ENCODE results near the gene AOPEP. TPM values are rescaled to one million over a fixed set of nuclear protein-coding genes. Genes with fewer than 3 reads are reported as not detected.

Gene AOPEP
- total and polyA plus RNA-seq, 2 of the 13 experiments (the other 11 are each of a cell fraction or from before 2014, with no cell fraction given): 22.2 to 41.6 TPM

- ATAC-seq (peak; percentile 16), FAIRE-seq (no peak), DNase-seq (ENCODE audit: low spot score) (no peak)
- H3K4me3 ChIP-seq (replicated peaks in 1 of 3; ENCODE audit: insufficient read depth in 1 of 3, low read depth in 2 of 3, low read length in 3 of 3): no peak overlapping the region
- in situ Hi-C loops (cut with HindIII; ENCODE audit: extremely low pct_ligation_motif_present, low pct_unique_long_range_greater_than_20kb) (no loop called here), intact Hi-C loops (cut with micrococcal nuclease; ENCODE audit: unreplicated experiment) (no loop called here)
- 92% methylated on average over 12 of the region's 22 CpGs for WGBS (ENCODE audit: low lambda C conversion rate)
- peaks cover 3% of the 10 kb centered on the region; the same call in 1 of the 2 replicates for H4K20me1 ChIP-seq (ENCODE audit: insufficient read depth, low read length)
- no peaks in the 10 kb centered on the region for H3K79me2 ChIP-seq (ENCODE audit: insufficient read depth, low read length)
- peaks cover 18% of the 10 kb centered on the region for H3K4me1 ChIP-seq (ENCODE audit: insufficient read depth, low read length)
- ChIA-PET POLR2A (no interaction called here), CTCF (ENCODE audit: low intra/inter-chr PET ratio, low total read pairs) (no interaction called here)
- H3K4me2 ChIP-seq (ENCODE audit: low read depth, low read length): no peak overlapping the region
- H3K9ac ChIP-seq (ENCODE audit: insufficient read depth, low read depth, low read length): no peak overlapping the region
- no peaks in the 10 kb centered on the region; a peak in 1 of 5 replicates for H3K27me3 ChIP-seq (ENCODE audit: control insufficient read depth in 1 of 2, insufficient read depth in 2 of 2, low read length in 2 of 2)
- H2AFZ ChIP-seq (ENCODE audit: low read length): no peak overlapping the region
- BruUV-seq (replicated peaks): no TSS peak
- no peaks in the 10 kb centered on the region for H3K9me3 ChIP-seq (ENCODE audit: low read length)
- TF ChIP-seq HBP1 (CRISPR knock-in tag; IDR thresholded peaks at IDR 0.05; ENCODE audit: low read depth) (no peak), ZNF687 (CRISPR knock-in tag; IDR thresholded peaks at IDR 0.05) (peak; percentile 4; the same call in 1 of the 2 replicates), CCAR2 (optimal IDR thresholded peaks at IDR 0.05; ENCODE audit: low read depth, low read length) (no peak), ZNF883 (CRISPR knock-in tag; IDR thresholded peaks at IDR 0.05; ENCODE audit: not compliant biosample characterization) (no peak), ZNF660 (CRISPR knock-in tag; IDR thresholded peaks at IDR 0.05; ENCODE audit: borderline replicate concordance, low read depth) (no peak), POLR2G (IDR thresholded peaks at IDR 0.05; ENCODE audit: low read depth, low read length) (peak; percentile 7), SOX6 (IDR thresholded peaks at IDR 0.05) (no peak), SOX6 (CRISPR knock-in tag; IDR thresholded peaks at IDR 0.05) (0 out of 2 replicates have a peak, but pooled peaks have one; percentile 14), AGO2 (optimal IDR thresholded peaks at IDR 0.05; ENCODE audit: low read depth, low read length) (peak; percentile 98), POLR2A (IDR thresholded peaks at IDR 0.05; ENCODE audit: insufficient read depth in 1 of 2, low read depth in 2 of 2, low read length in 2 of 2) (peak in 1 of 2 experiments; percentile 6; a peak in 1 of 4 replicates), ZNF597 (CRISPR knock-in tag; IDR thresholded peaks at IDR 0.05) (no peak)
- no peak overlapping the region for H3K27ac ChIP-seq (ENCODE audit: extremely low read length, insufficient read depth, low read length)
- peaks cover 19 to 31% of the 10 kb centered on the region in 2 experiments for H3K36me3 ChIP-seq (replicated peaks in 1 of 2; ENCODE audit: control insufficient read depth in 1 of 2, insufficient read depth in 2 of 2, low read length in 2 of 2)
Observed at GRCh38 chr9:95090023-95090791, 363.7 kb downstream of the AOPEP start.
